ENCODE data around the gene SPDYE2B. TPM values are rescaled to one million over a fixed set of nuclear protein-coding genes. Genes with fewer than 3 reads are reported as not detected.
"Not testable (repeated sequence)": the region's sequence is repeated elsewhere in the genome, so short reads cannot be mapped to it uniquely, and the experiment has no call there.

Gene SPDYE2B
- total RNA-seq, 2 experiments from 2014 or later, result not detected

- H3K4me1 ChIP-seq (ENCODE audit: insufficient read depth, low read length); DNase-seq; CTCF ChIA-PET; intact Hi-C loops (cut with DNase I, micrococcal nuclease); H3K36me3 Mint-ChIP-seq (ENCODE audit: low read depth); H3K36me3 ChIP-seq (ENCODE audit: insufficient read depth, low read length); H3K27me3 Mint-ChIP-seq; ATAC-seq (ENCODE audit: poor library complexity); POLR2A ChIA-PET; H3K4me1 Mint-ChIP-seq (ENCODE audit: low read depth); H3K9me3 Mint-ChIP-seq; H3K27me3 ChIP-seq (ENCODE audit: control insufficient read depth in 1 of 2, insufficient read depth in 2 of 2, low read length in 2 of 2); H3K4me3 Mint-ChIP-seq; H3K4me3 ChIP-seq (ENCODE audit: low read length); H3K27ac Mint-ChIP-seq; H3K9me3 ChIP-seq (ENCODE audit: control insufficient read depth in 1 of 2, insufficient read depth in 1 of 2, low read length in 2 of 2); H3K27ac ChIP-seq (ENCODE audit: low read depth in 1 of 2, low read length in 2 of 2): not testable (repeated sequence)
These were observed 43.9 kb downstream of the SPDYE2B start for GRCh38 chr7:102694008-102694407.

- H3K27me3 Mint-ChIP-seq; intact Hi-C loops (cut with DNase I, micrococcal nuclease); H3K4me1 Mint-ChIP-seq (ENCODE audit: low read depth); H3K4me3 Mint-ChIP-seq; H3K27ac ChIP-seq (ENCODE audit: low read depth in 1 of 2, low read length in 2 of 2); ATAC-seq (ENCODE audit: poor library complexity); H3K4me1 ChIP-seq (ENCODE audit: insufficient read depth, low read length); H3K9me3 Mint-ChIP-seq; H3K9me3 ChIP-seq (ENCODE audit: control insufficient read depth in 1 of 2, insufficient read depth in 1 of 2, low read length in 2 of 2); H3K4me3 ChIP-seq (ENCODE audit: low read length); CTCF ChIA-PET; POLR2A ChIA-PET; H3K36me3 Mint-ChIP-seq (ENCODE audit: low read depth); H3K27me3 ChIP-seq (ENCODE audit: control insufficient read depth in 1 of 2, insufficient read depth in 2 of 2, low read length in 2 of 2); H3K36me3 ChIP-seq (ENCODE audit: insufficient read depth, low read length); DNase-seq; H3K27ac Mint-ChIP-seq: not testable (repeated sequence)
These were observed 45.0 kb downstream of the SPDYE2B start for GRCh38 chr7:102695033-102695552.

- H3K4me3 Mint-ChIP-seq; intact Hi-C loops (cut with DNase I, micrococcal nuclease); H3K4me3 ChIP-seq (ENCODE audit: low read length); H3K36me3 ChIP-seq (ENCODE audit: insufficient read depth, low read length); H3K4me1 Mint-ChIP-seq (ENCODE audit: low read depth); H3K9me3 ChIP-seq (ENCODE audit: control insufficient read depth in 1 of 2, insufficient read depth in 1 of 2, low read length in 2 of 2); H3K27me3 ChIP-seq (ENCODE audit: control insufficient read depth in 1 of 2, insufficient read depth in 2 of 2, low read length in 2 of 2); H3K4me1 ChIP-seq (ENCODE audit: insufficient read depth, low read length); DNase-seq; CTCF ChIA-PET; H3K27me3 Mint-ChIP-seq; H3K9me3 Mint-ChIP-seq; H3K27ac ChIP-seq (ENCODE audit: low read depth in 1 of 2, low read length in 2 of 2); POLR2A ChIA-PET; H3K36me3 Mint-ChIP-seq (ENCODE audit: low read depth); H3K27ac Mint-ChIP-seq; ATAC-seq (ENCODE audit: poor library complexity): not testable (repeated sequence)
These were observed 45.9 kb downstream of the SPDYE2B start for GRCh38 chr7:102696009-102696408.

- POLR2A ChIA-PET, H3K4me3 Mint-ChIP-seq: not testable (repeated sequence)
These were observed 47.8 kb downstream of the SPDYE2B start for GRCh38 chr7:102697642-102698512.

GRCh38 chr7:102698962-102699750 is 49.0 kb downstream of the SPDYE2B start:
- CTCF ChIA-PET, result not testable (repeated sequence)

More at GRCh38 chr7:102697642-102698512, 47.8 kb downstream of the SPDYE2B start:
- H3K27me3 ChIP-seq (ENCODE audit: control insufficient read depth in 1 of 2, insufficient read depth in 2 of 2, low read length in 2 of 2); H3K27me3 Mint-ChIP-seq; H3K36me3 Mint-ChIP-seq (ENCODE audit: low read depth); H3K9me3 ChIP-seq (ENCODE audit: control insufficient read depth in 1 of 2, insufficient read depth in 1 of 2, low read length in 2 of 2); CTCF ChIA-PET; H3K27ac Mint-ChIP-seq; H3K4me3 ChIP-seq (ENCODE audit: low read length); H3K36me3 ChIP-seq (ENCODE audit: insufficient read depth, low read length); intact Hi-C loops (cut with DNase I, micrococcal nuclease); H3K4me1 ChIP-seq (ENCODE audit: insufficient read depth, low read length); ATAC-seq (ENCODE audit: poor library complexity); H3K27ac ChIP-seq (ENCODE audit: low read depth in 1 of 2, low read length in 2 of 2); DNase-seq; H3K4me1 Mint-ChIP-seq (ENCODE audit: low read depth); H3K9me3 Mint-ChIP-seq: not testable (repeated sequence)

More at GRCh38 chr7:102698962-102699750, 49.0 kb downstream of the SPDYE2B start:
- H3K9me3 ChIP-seq (ENCODE audit: control insufficient read depth in 1 of 2, insufficient read depth in 1 of 2, low read length in 2 of 2); H3K36me3 Mint-ChIP-seq (ENCODE audit: low read depth); intact Hi-C loops (cut with DNase I, micrococcal nuclease); H3K4me1 Mint-ChIP-seq (ENCODE audit: low read depth); H3K4me3 ChIP-seq (ENCODE audit: low read length); H3K4me3 Mint-ChIP-seq; ATAC-seq (ENCODE audit: poor library complexity); H3K36me3 ChIP-seq (ENCODE audit: insufficient read depth, low read length); H3K27ac ChIP-seq (ENCODE audit: low read depth in 1 of 2, low read length in 2 of 2); H3K27me3 ChIP-seq (ENCODE audit: control insufficient read depth in 1 of 2, insufficient read depth in 2 of 2, low read length in 2 of 2); H3K4me1 ChIP-seq (ENCODE audit: insufficient read depth, low read length); POLR2A ChIA-PET; H3K9me3 Mint-ChIP-seq; H3K27me3 Mint-ChIP-seq; H3K27ac Mint-ChIP-seq; DNase-seq: not testable (repeated sequence)

Other genes with a start within 250 kb of the SPDYE2B start
- 10 to 100 TPM; 12.3 to 16.5 TPM for gene ORAI2, start 216.7 kb upstream of the SPDYE2B start, total RNA-seq
- 1 to 10 TPM; 2.9 to 3.5 TPM for gene ALKBH4, start 185.5 kb upstream of the SPDYE2B start, total RNA-seq
- 10 to 100 TPM; 12.9 to 13.9 TPM for gene LRWD1, start 185.3 kb upstream of the SPDYE2B start, total RNA-seq
- gene POLR2J, start 171.4 kb upstream of the SPDYE2B start, total RNA-seq, result 10 to 100 TPM; 35.8 to 39.7 TPM
- 10 to 100 TPM; 31.9 to 40.7 TPM for gene RASA4B, start 132.5 kb upstream of the SPDYE2B start, total RNA-seq
- 100 to 1,000 TPM; 115 to 122 TPM for gene UPK3BL2, start 106.6 kb upstream of the SPDYE2B start, total RNA-seq
- under 1 TPM; 0.33 to 0.36 TPM for gene SPDYE2, start 99.1 kb upstream of the SPDYE2B start, total RNA-seq
- gene POLR2J3, start 77.7 kb upstream of the SPDYE2B start, total RNA-seq, result 10 to 100 TPM; 82.5 to 90.6 TPM
- gene RASA4, start 33.6 kb upstream of the SPDYE2B start, total RNA-seq, result 10 to 100 TPM; 37.8 to 42.1 TPM
- 10 to 100 TPM; 27.2 to 28.4 TPM for gene UPK3BL1, start 7.5 kb upstream of the SPDYE2B start, total RNA-seq
- gene POLR2J2, start 21.3 kb downstream of the SPDYE2B start, total RNA-seq, result 10 to 100 TPM; 76.6 to 81.3 TPM
- gene FAM185A, start 98.7 kb downstream of the SPDYE2B start, total RNA-seq, result 1 to 10 TPM; 4.5 to 4.9 TPM

Data from CD4-positive, alpha-beta T cell (primary cell).